ENCODE data around the gene TMC2. TPM values are rescaled to one million over a fixed set of nuclear protein-coding genes. Genes with fewer than 3 reads are reported as not detected.
A peak's percentile ranks its signal among the peaks of the same experiment; 100 is the strongest.

The TMC2 gene
- total and polyA plus RNA-seq, 3 donors from 2014 or later = 0.56 to 0.63 (median 0.59) TPM

GRCh38 chr20:2652724-2653555 is 116.6 kb downstream of the TMC2 start:
- no peaks in the 10 kb centered on the region for H3K27me3 ChIP-seq
- WGBS, 2 donors = 0 to 1% methylated on average over 16 to 55 of the region's 56 CpGs
- no peaks in the 10 kb centered on the region for H3K9me3 ChIP-seq
- DNase-seq = peak; percentile 60
- H3K36me3 ChIP-seq (ENCODE audit: low read depth, missing control alignments) = no peaks in the 10 kb centered on the region
- peak overlapping the region; percentile 75 to 86 for H3K27ac ChIP-seq
- H3K4me3 ChIP-seq = peak overlapping the region; percentile 71 to 88
- intact Hi-C loops (cut with DNase I; ENCODE audit: low total_unique reads) = no loop called here
- peaks cover 10% of the 10 kb centered on the region for H3K4me1 ChIP-seq
- no peak for TF ChIP-seq POLR2A (IDR thresholded peaks at IDR 0.05)

DNA sequence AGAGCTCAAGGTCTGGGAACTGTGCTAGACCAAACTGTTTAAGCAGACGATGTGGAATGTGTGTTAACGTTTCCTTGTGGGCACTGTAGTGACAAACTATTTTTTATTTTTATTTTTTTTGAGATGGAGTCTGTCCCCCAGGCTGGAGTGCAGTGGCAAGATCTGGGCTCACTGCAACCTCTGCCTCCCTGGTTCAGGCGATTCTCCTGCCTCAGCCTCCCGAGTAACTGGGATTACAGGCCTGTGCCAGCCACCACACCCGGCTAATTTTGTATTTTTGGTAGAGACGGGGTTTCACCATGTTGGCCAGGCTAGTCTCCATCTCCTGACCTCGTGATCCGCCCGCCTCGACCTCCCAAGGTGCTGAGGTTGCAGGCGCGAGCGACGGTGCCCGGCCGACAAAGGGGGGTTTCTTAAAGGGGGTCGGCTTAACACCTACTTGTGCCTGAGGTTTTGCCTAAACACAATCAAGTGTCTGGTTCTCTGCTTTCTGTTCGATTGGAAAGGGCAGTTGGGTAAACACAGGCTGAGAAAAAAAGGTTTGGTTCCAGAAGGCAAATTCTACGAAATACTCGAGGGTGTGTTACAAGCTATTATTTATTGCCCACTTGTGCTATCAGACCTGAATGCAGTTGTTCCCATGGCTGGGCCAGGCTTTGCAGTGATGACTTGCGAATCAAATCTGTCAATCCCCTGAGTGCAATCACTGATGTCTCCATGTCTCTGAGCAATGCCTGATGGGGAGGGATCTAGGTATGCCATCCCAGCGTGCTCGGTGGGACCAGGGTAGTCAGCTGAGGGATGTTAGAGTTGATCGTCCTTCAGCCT is 117.4 kb downstream of the TMC2 start:
- H3K9me3 ChIP-seq = no peaks in the 10 kb centered on the region
- no peaks in the 10 kb centered on the region for H3K36me3 ChIP-seq (ENCODE audit: low read depth, missing control alignments)
- DNase-seq = no peak
- H3K4me3 ChIP-seq = peak overlapping the region; percentile 71 to 88
- intact Hi-C loops (cut with DNase I; ENCODE audit: low total_unique reads) = no loop called here
- H3K27me3 ChIP-seq = no peaks in the 10 kb centered on the region
- H3K4me1 ChIP-seq = peaks cover 10% of the 10 kb centered on the region
- no peak for TF ChIP-seq CTCF (IDR thresholded peaks at IDR 0.05)
- TF ChIP-seq POLR2A (IDR thresholded peaks at IDR 0.05) = no peak
- 30 to 33% methylated on average over 24 of the region's 24 CpGs for WGBS, 2 donors
- peak overlapping the region in 1 of 2 donors; percentile 86 for H3K27ac ChIP-seq

- intact Hi-C loops (cut with DNase I; ENCODE audit: low total_unique reads) = no loop called here
- no peak overlapping the region for H3K4me3 ChIP-seq
- peaks cover 10% of the 10 kb centered on the region for H3K4me1 ChIP-seq
- no peaks in the 10 kb centered on the region for H3K9me3 ChIP-seq
- TF ChIP-seq CTCF (IDR thresholded peaks at IDR 0.05) = no peak
- TF ChIP-seq POLR2A (IDR thresholded peaks at IDR 0.05) = no peak
- no peaks in the 10 kb centered on the region for H3K36me3 ChIP-seq (ENCODE audit: low read depth, missing control alignments)
- 74 to 86% methylated on average over 7 to 9 of the region's 9 CpGs for whole genome bisulfite sequencing, 2 donors
- DNase-seq = no peak
- H3K27ac ChIP-seq = no peak overlapping the region
- no peaks in the 10 kb centered on the region for H3K27me3 ChIP-seq
Measured at GRCh38 chr20:2654384-2654822, 118.0 kb downstream of the TMC2 start.

DNA sequence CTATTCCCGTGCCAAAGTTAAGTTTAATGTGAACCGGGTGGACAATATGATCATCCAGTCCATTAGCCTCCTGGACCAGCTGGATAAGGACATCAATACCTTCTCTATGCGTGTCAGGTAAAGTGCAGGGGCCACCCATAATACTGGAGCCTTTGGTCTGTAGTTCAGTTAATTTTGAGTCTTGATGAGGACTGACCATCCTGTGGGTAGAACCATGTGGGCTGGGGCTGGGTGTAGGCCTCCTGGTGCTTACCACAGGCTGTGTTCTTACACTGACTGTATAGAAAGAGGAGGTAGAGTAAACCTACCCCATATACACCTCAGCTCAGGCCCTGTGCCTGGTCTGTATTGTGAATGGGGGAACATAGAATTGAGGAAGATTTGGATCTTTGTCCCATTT is 118.5 kb downstream of the TMC2 start:
- 90 to 92% methylated on average over 3 of the region's 3 CpGs for WGBS, 2 donors
- no peaks in the 10 kb centered on the region for H3K36me3 ChIP-seq (ENCODE audit: low read depth, missing control alignments)
- TF ChIP-seq CTCF (IDR thresholded peaks at IDR 0.05) (no peak), POLR2A (IDR thresholded peaks at IDR 0.05) (no peak)
- no peaks in the 10 kb centered on the region for H3K9me3 ChIP-seq
- no peaks in the 10 kb centered on the region for H3K27me3 ChIP-seq
- no peak overlapping the region for H3K27ac ChIP-seq
- intact Hi-C loops (cut with DNase I; ENCODE audit: low total_unique reads) = no loop called here
- no peak overlapping the region for H3K4me3 ChIP-seq
- H3K4me1 ChIP-seq = peaks cover 10% of the 10 kb centered on the region
- no peak for DNase-seq
